Esophagus squamous epithelium (tissue), 5 donors: Measurements from ENCODE around the gene FILIP1L. TPM values are rescaled to one million over a fixed set of nuclear protein-coding genes. Genes with fewer than 3 reads are reported as not detected.

ENCODE experiments used
- DNase-seq: peaks from one replicate; lab custom pipeline; 2025; lab: John Stamatoyannopoulos, UW
- H3K27ac ChIP-seq, 4 donors: fragments of 200-600 bp; sonication (generic); one replicate each; pipeline ENCODE4 v1.5.1; 2016 to 2019; ENCODE audit warnings: mild to moderate bottlenecking in 1 of 4
- H3K27me3 ChIP-seq, 4 donors: fragments of 200-600 bp; sonication (generic); 1 replicate in 3 of 4; 2 replicates in 1 of 4; pipeline versions ENCODE4 v1.5.1 to v1.6.0; 2017 to 2021; ENCODE audit warnings: antibody characterized with exemption in 1 of 4
- H3K36me3 ChIP-seq, 3 donors: fragments of 200-600 bp; sonication (generic); one replicate each; pipeline ENCODE4 v1.5.1; 2016 to 2019
- H3K4me1 ChIP-seq, 3 donors: fragments of 200-600 bp; sonication (generic); one replicate each; pipeline ENCODE4 v1.5.1; 2017 to 2019
- H3K4me3 ChIP-seq, 4 donors: fragments of 200-600 bp; sonication (generic); 1 replicate in 3 of 4; 2 replicates in 1 of 4; pipeline ENCODE4 v1.5.1; 2016 to 2019; ENCODE audit warnings: mild to moderate bottlenecking in 2 of 4, moderate library complexity in 1 of 4
- H3K9me3 ChIP-seq, 3 donors: fragments of 200-600 bp; sonication (generic); one replicate each; pipeline ENCODE4 v1.5.1; 2016 to 2019
- CTCF ChIP-seq, 6 experiments: fragments of 450-650 bp in 4 of 6; fragments of 200-600 bp in 2 of 6; sonication (generic) in 2 of 6; IDR thresholded peaks; one replicate each; pipeline ENCODE4 v1.5.1; 2016 to 2019; ENCODE audit warnings: antibody characterized with exemption in 6 of 6, mild to moderate bottlenecking in 4 of 6, moderate library complexity in 4 of 6
- POLR2A ChIP-seq, 4 donors: fragments of 450-650 bp; IDR thresholded peaks; one replicate each; pipeline ENCODE4 v1.6.1; 2017; ENCODE audit warnings: antibody characterized with exemption in 4 of 4, mild to moderate bottlenecking in 4 of 4, moderate library complexity in 3 of 4
- WGBS, 2 donors: methylation state at CpG; one replicate each; pipeline ENCODE4 v1.1.5; 2018; 5-methylcytosine and 5-hydroxymethylcytosine counted together
- intact Hi-C: fragments of 100-400 bp; cut with DNase I; formaldehyde crosslinking; loops from one replicate; pipeline ENCODE4 v1.15.0; 2022
- total RNA-seq, 4 donors: library from RNA; depleted of rRNA; stranded (reverse); fragments of >200 nt; gene quantifications; one replicate each; pipeline ENCODE4 v1.1.0, GENCODE V29; 2016
- donor health status: DM: yes; HTN: yes; CAD: no.

Gene FILIP1L
- total RNA-seq, 4 donors from 2014 or later: 2.5 to 23.5 (median 10.7) TPM

GRCh38 chr3:99909714-99910495 is 204.4 kb downstream of the FILIP1L start:
- Histone ChIP-seq H3K4me1 (peaks cover 0 to 19% (median 12%) of the 10 kb centered on the region in 3 donors), H3K27me3 (no peaks in the 10 kb centered on the region), H3K4me3 (no peak overlapping the region), H3K36me3 (no peaks in the 10 kb centered on the region), H3K9me3 (no peaks in the 10 kb centered on the region), H3K27ac (peak overlapping the region in 1 of 4 donors; percentile 15)
- DNase-seq: no peak
- 38 to 41% methylated on average over 3 of the region's 3 CpGs for WGBS, 2 donors
- TF ChIP-seq CTCF (IDR thresholded peaks at IDR 0.05) (no peak), POLR2A (IDR thresholded peaks at IDR 0.05) (no peak)
- intact Hi-C loops: no loop called here

- Histone ChIP-seq H3K4me1 (peaks cover 0 to 19% (median 12%) of the 10 kb centered on the region in 3 donors), H3K4me3 (no peak overlapping the region), H3K27ac (no peak overlapping the region), H3K9me3 (no peaks in the 10 kb centered on the region), H3K36me3 (no peaks in the 10 kb centered on the region), H3K27me3 (no peaks in the 10 kb centered on the region)
- TF ChIP-seq CTCF (IDR thresholded peaks at IDR 0.05) (no peak), POLR2A (IDR thresholded peaks at IDR 0.05) (no peak)
- WGBS, 2 donors: 63 to 91% methylated on average over 2 of the region's 2 CpGs
- no peak for DNase-seq
- intact Hi-C loops: no loop called here
Measured at GRCh38 chr3:99907959-99908544, 206.2 kb downstream of the FILIP1L start.

- H3K4me1 ChIP-seq: peaks cover 9 to 15% (median 13%) of the 10 kb centered on the region in 3 donors
- H3K9me3 ChIP-seq: no peaks in the 10 kb centered on the region
- peak overlapping the region in 1 of 4 donors; percentile 0 for H3K27ac ChIP-seq
- no peak for DNase-seq
- intact Hi-C loops: no loop called here
- H3K27me3 ChIP-seq: no peaks in the 10 kb centered on the region
- H3K4me3 ChIP-seq: no peak overlapping the region
- no peaks in the 10 kb centered on the region for H3K36me3 ChIP-seq
- TF ChIP-seq CTCF (IDR thresholded peaks at IDR 0.05) (no peak), POLR2A (IDR thresholded peaks at IDR 0.05) (no peak)
Measured at GRCh38 chr3:99903869-99904268, 210.4 kb downstream of the FILIP1L start.

- H3K36me3 ChIP-seq: no peaks in the 10 kb centered on the region
- H3K27ac ChIP-seq: peak overlapping the region in 3 of 4 donors; percentile 50 to 81 (median 65)
- no peak for TF ChIP-seq CTCF (IDR thresholded peaks at IDR 0.05)
- no peak for TF ChIP-seq POLR2A (IDR thresholded peaks at IDR 0.05)
- 71 to 81% methylated on average over 1 of the region's 1 CpG for WGBS, 2 donors
- H3K9me3 ChIP-seq: no peaks in the 10 kb centered on the region
- intact Hi-C loops: no loop called here
- H3K4me1 ChIP-seq: peaks cover 9 to 15% (median 13%) of the 10 kb centered on the region in 3 donors
- no peaks in the 10 kb centered on the region for H3K27me3 ChIP-seq
- H3K4me3 ChIP-seq: no peak overlapping the region
- no peak for DNase-seq
Measured at GRCh38 chr3:99902091-99902490, 212.2 kb downstream of the FILIP1L start.
